MM.1S (cell line): ENCODE data around the gene TMEM168.

Experiments used
- CTCF ChIP-seq: fragments of 300-600 bp; sonication (generic); IDR thresholded peaks from 2 replicates; pipeline ENCODE4 v1.5.1; 2016; ENCODE audit warnings: antibody characterized with exemption, low read length, mixed read lengths
- EZH2 ChIP-seq: fragments of 300-600 bp; sonication (generic); optimal IDR thresholded peaks from 2 replicates; pipeline ENCODE3; 2017; ENCODE audit warnings: low read depth, mild to moderate bottlenecking, antibody characterized with exemption, low read length, mixed read lengths

GRCh38 chr7:112789453-112789816 lies 758 bp downstream of the TMEM168 start:
- TF ChIP-seq EZH2 (no peak), CTCF (no peak)
